Measurements from ENCODE around the gene LCNL1. TPM values are rescaled to one million over a fixed set of nuclear protein-coding genes. Genes with fewer than 3 reads are reported as not detected.
A peak's percentile ranks its signal among the peaks of the same experiment; 100 is the strongest.

The LCNL1 gene
- total RNA-seq, 2 donors from 2014 or later, result 0.11 TPM; not detected in 1

GRCh38 chr9:136972743-136973142 is 10.1 kb upstream of the LCNL1 start:
- Mint-ChIP-seq H3K27me3 (no peaks in the 10 kb centered on the region), H3K36me3 (ENCODE audit: low read depth) (no peaks in the 10 kb centered on the region), H3K4me3 (no peak overlapping the region), H3K27ac (no peak overlapping the region), H3K9me3 (no peaks in the 10 kb centered on the region), H3K4me1 (no peaks in the 10 kb centered on the region)
- ATAC-seq (replicated peaks), result no peak

GRCh38 chr9:136973618-136974617 is 8.9 kb upstream of the LCNL1 start:
- Mint-ChIP-seq H3K36me3 (ENCODE audit: low read depth) (no peaks in the 10 kb centered on the region), H3K27me3 (no peaks in the 10 kb centered on the region), H3K4me3 (no peak overlapping the region), H3K9me3 (no peaks in the 10 kb centered on the region), H3K27ac (no peak overlapping the region), H3K4me1 (no peaks in the 10 kb centered on the region)
- ATAC-seq (replicated peaks), result no peak

- Mint-ChIP-seq H3K4me3 (peak overlapping the region; percentile 56), H3K27ac (peak overlapping the region; percentile 50), H3K36me3 (ENCODE audit: low read depth) (no peaks in the 10 kb centered on the region), H3K9me3 (no peaks in the 10 kb centered on the region), H3K27me3 (no peaks in the 10 kb centered on the region), H3K4me1 (no peaks in the 10 kb centered on the region)
- peak; percentile 57 for ATAC-seq (replicated peaks)
Measured at GRCh38 chr9:136974817-136975535, 7.8 kb upstream of the LCNL1 start.

GRCh38 chr9:136975644-136976043 is 7.1 kb upstream of the LCNL1 start:
- peak overlapping the region; percentile 50 for H3K27ac Mint-ChIP-seq
- H3K9me3 Mint-ChIP-seq, result no peaks in the 10 kb centered on the region
- no peaks in the 10 kb centered on the region for H3K36me3 Mint-ChIP-seq (ENCODE audit: low read depth)
- no peaks in the 10 kb centered on the region for H3K27me3 Mint-ChIP-seq
- peak overlapping the region; percentile 56 for H3K4me3 Mint-ChIP-seq
- peak; percentile 37 for ATAC-seq (replicated peaks)
- H3K4me1 Mint-ChIP-seq, result no peaks in the 10 kb centered on the region

- Mint-ChIP-seq H3K27me3 (no peaks in the 10 kb centered on the region), H3K4me1 (no peaks in the 10 kb centered on the region), H3K4me3 (peak within 1 kb of the TSS; percentile 56), H3K9me3 (no peaks in the 10 kb centered on the region), H3K27ac (no peak within 1 kb of the TSS), H3K36me3 (ENCODE audit: low read depth) (no peaks in the 10 kb centered on the region)
- no peak for ATAC-seq (replicated peaks)
Measured at GRCh38 chr9:136977223-136977622, 5.6 kb upstream of the LCNL1 start, which contains the start of gene PTGDS. Gene PTGDS, plus strand, starts transcription at chr9:136977504. Its CDS starts 75 bp downstream, at chr9:136977579.

- H3K27ac Mint-ChIP-seq, result no peak overlapping the region
- H3K9me3 Mint-ChIP-seq, result no peaks in the 10 kb centered on the region
- no peaks in the 10 kb centered on the region for H3K36me3 Mint-ChIP-seq (ENCODE audit: low read depth)
- ATAC-seq (replicated peaks), result no peak
- H3K27me3 Mint-ChIP-seq, result no peaks in the 10 kb centered on the region
- H3K4me1 Mint-ChIP-seq, result no peaks in the 10 kb centered on the region
- H3K4me3 Mint-ChIP-seq, result no peak overlapping the region
Measured at GRCh38 chr9:136977649-136978072, 5.1 kb upstream of the LCNL1 start.

GRCh38 chr9:136978073-136978864 is 4.5 kb upstream of the LCNL1 start:
- H3K4me3 Mint-ChIP-seq, result no peak overlapping the region
- no peaks in the 10 kb centered on the region for H3K4me1 Mint-ChIP-seq
- no peak overlapping the region for H3K27ac Mint-ChIP-seq
- H3K9me3 Mint-ChIP-seq, result no peaks in the 10 kb centered on the region
- H3K36me3 Mint-ChIP-seq (ENCODE audit: low read depth), result no peaks in the 10 kb centered on the region
- peak; percentile 24 for ATAC-seq (replicated peaks)
- H3K27me3 Mint-ChIP-seq, result no peaks in the 10 kb centered on the region

GRCh38 chr9:136978865-136979544 is 3.8 kb upstream of the LCNL1 start:
- no peak for ATAC-seq (replicated peaks)
- Mint-ChIP-seq H3K9me3 (no peaks in the 10 kb centered on the region), H3K36me3 (ENCODE audit: low read depth) (no peaks in the 10 kb centered on the region), H3K4me3 (no peak overlapping the region), H3K27me3 (peaks cover 4% of the 10 kb centered on the region), H3K27ac (no peak overlapping the region), H3K4me1 (peaks cover 4% of the 10 kb centered on the region)

- no peaks in the 10 kb centered on the region for H3K36me3 Mint-ChIP-seq (ENCODE audit: low read depth)
- no peak for ATAC-seq (replicated peaks)
- peaks cover 5% of the 10 kb centered on the region for H3K4me1 Mint-ChIP-seq
- H3K27me3 Mint-ChIP-seq, result peaks cover 6% of the 10 kb centered on the region
- no peak overlapping the region for H3K4me3 Mint-ChIP-seq
- no peaks in the 10 kb centered on the region for H3K9me3 Mint-ChIP-seq
- H3K27ac Mint-ChIP-seq, result no peak overlapping the region
Measured at GRCh38 chr9:136979769-136980587, 2.8 kb upstream of the LCNL1 start.

GRCh38 chr9:136980669-136981478 is 1.9 kb upstream of the LCNL1 start:
- H3K36me3 Mint-ChIP-seq (ENCODE audit: low read depth), result no peaks in the 10 kb centered on the region
- H3K27me3 Mint-ChIP-seq, result peaks cover 6% of the 10 kb centered on the region
- no peak for ATAC-seq (replicated peaks)
- no peak overlapping the region for H3K4me3 Mint-ChIP-seq
- peaks cover 5% of the 10 kb centered on the region for H3K4me1 Mint-ChIP-seq
- H3K9me3 Mint-ChIP-seq, result no peaks in the 10 kb centered on the region
- H3K27ac Mint-ChIP-seq, result no peak overlapping the region

GRCh38 chr9:136981588-136982231 is 1.1 kb upstream of the LCNL1 start:
- Mint-ChIP-seq H3K4me3 (no peak overlapping the region), H3K9me3 (no peaks in the 10 kb centered on the region), H3K4me1 (peaks cover 5% of the 10 kb centered on the region), H3K27ac (no peak overlapping the region), H3K27me3 (peaks cover 10% of the 10 kb centered on the region), H3K36me3 (ENCODE audit: low read depth) (no peaks in the 10 kb centered on the region)
- ATAC-seq (replicated peaks), result no peak

GRCh38 chr9:136983167-136983566 is 374 bp downstream of the LCNL1 start:
- H3K27me3 Mint-ChIP-seq, result peaks cover 13% of the 10 kb centered on the region
- ATAC-seq (replicated peaks), result no peak
- H3K27ac Mint-ChIP-seq, result no peak overlapping the region
- no peak overlapping the region for H3K4me3 Mint-ChIP-seq
- no peaks in the 10 kb centered on the region for H3K9me3 Mint-ChIP-seq
- H3K4me1 Mint-ChIP-seq, result peaks cover 5% of the 10 kb centered on the region
- H3K36me3 Mint-ChIP-seq (ENCODE audit: low read depth), result no peaks in the 10 kb centered on the region

Data from activated T-helper 17 cell treated with anti-CD3 and anti-CD28 coated beads, Interleukin-2, amount 50 U/mL, for 72 hours (primary cell).